ENCODE results near the gene ZSCAN31. TPM values are rescaled to one million over a fixed set of nuclear protein-coding genes. Genes with fewer than 3 reads are reported as not detected.

The ZSCAN31 gene
- total and polyA plus RNA-seq, 9 of the 15 experiments (the other 6 are each of a cell fraction or from before 2014, with no cell fraction given), result 3.9 to 12.1 (median 7.0) TPM

DNA sequence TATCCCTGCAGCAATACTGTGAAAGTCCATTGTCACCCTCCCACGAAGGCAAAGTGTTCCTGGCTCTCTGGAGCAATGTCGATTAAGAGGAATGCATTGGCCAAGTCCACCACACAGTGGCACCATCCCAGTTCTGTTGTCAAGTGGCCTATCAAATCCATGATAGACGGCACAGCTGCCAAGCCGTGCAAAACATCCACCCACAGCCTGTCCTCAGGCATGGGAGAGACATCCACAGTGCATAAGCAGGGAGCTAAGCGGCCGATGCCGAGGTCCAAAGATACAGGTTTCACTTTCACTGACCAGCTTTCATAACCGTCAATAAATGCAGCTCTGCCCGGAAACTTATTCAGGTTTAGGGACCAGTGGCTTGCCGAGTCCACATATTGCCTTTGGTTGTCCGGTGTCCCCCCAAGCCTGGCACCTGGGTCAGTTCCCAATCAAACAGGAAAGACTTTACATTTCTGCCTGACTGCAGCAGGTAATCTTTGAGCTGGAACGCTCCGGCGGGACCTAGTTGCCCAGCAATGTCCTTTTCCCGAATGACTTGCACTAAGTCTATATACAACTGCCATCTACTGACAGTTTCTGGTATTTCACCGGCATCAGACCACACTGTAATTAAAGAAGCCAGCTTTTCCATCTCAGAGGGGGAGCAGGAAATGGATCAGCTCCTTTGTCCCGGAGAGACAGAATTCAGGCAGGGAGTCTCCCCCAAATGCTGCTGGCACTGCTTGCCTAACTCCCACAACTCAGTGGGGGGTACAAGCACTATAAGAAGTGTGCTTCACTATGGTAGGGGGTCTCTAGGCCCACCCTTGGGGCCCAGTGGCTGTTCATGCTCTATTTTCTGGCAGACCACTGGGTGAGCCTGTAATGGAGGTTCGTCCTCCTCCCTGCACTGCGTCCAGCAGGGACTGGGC, 20.1 kb upstream of the ZSCAN31 start (continued):
- TF ChIP-seq BRCA1 (IDR thresholded peaks at IDR 0.05), result no peak
- no peak for TF ChIP-seq BRCA1 (CRISPR knock-in tag; IDR thresholded peaks at IDR 0.05)
- peak; percentile 54 for TF ChIP-seq CXXC5 (CRISPR knock-in tag; IDR thresholded peaks at IDR 0.05)
- TF ChIP-seq KLF1 (tag; IDR thresholded peaks at IDR 0.05), result no peak
- TF ChIP-seq, protein P1, sequence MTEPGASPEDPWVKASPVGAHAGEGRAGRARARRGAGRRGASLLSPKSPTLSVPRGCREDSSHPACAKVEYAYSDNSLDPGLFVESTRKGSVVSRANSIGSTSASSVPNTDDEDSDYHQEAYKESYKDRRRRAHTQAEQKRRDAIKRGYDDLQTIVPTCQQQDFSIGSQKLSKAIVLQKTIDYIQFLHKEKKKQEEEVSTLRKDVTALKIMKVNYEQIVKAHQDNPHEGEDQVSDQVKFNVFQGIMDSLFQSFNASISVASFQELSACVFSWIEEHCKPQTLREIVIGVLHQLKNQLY (CRISPR knock-in tag; conservative IDR thresholded peaks at IDR 0.05), result no peak
- no peak for TF ChIP-seq NR2F6 (CRISPR knock-in tag; IDR thresholded peaks at IDR 0.05)
- TF ChIP-seq CCNT2 (IDR thresholded peaks at IDR 0.05; ENCODE audit: borderline replicate concordance, extremely low read depth, insufficient read length, low read depth, low read length), result no peak
- no peak for TF ChIP-seq RBM39 (optimal IDR thresholded peaks at IDR 0.05; ENCODE audit: low read depth, low read length)
- TF ChIP-seq, protein P2, sequence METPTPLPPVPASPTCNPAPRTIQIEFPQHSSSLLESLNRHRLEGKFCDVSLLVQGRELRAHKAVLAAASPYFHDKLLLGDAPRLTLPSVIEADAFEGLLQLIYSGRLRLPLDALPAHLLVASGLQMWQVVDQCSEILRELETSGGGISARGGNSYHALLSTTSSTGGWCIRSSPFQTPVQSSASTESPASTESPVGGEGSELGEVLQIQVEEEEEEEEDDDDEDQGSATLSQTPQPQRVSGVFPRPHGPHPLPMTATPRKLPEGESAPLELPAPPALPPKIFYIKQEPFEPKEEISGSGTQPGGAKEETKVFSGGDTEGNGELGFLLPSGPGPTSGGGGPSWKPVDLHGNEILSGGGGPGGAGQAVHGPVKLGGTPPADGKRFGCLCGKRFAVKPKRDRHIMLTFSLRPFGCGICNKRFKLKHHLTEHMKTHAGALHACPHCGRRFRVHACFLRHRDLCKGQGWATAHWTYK (CRISPR knock-in tag; IDR thresholded peaks at IDR 0.05), result no peak
- TF ChIP-seq ZNF507 (tag; conservative IDR thresholded peaks at IDR 0.05), result no peak
- TF ChIP-seq C11orf30 (IDR thresholded peaks at IDR 0.05; ENCODE audit: low read depth), result peak; percentile 63
- TF ChIP-seq ZNF197 (CRISPR knock-in tag; IDR thresholded peaks at IDR 0.05; ENCODE audit: low read depth), result no peak
- peak; percentile 56 for TF ChIP-seq MEIS2 (IDR thresholded peaks at IDR 0.05; ENCODE audit: partially characterized antibody)
- no peak for TF ChIP-seq SMAD2 (IDR thresholded peaks at IDR 0.05; ENCODE audit: low read depth, low read length)
- TF ChIP-seq HMG20B (CRISPR knock-in tag; IDR thresholded peaks at IDR 0.05), result no peak
- no peak for TF ChIP-seq ELF2 (CRISPR knock-in tag; IDR thresholded peaks at IDR 0.05)
- TF ChIP-seq MTA2 (IDR thresholded peaks at IDR 0.05; ENCODE audit: low read depth), result no peak; the same call in 1 of the 2 replicates
- no peak for TF ChIP-seq ZNF121 (CRISPR knock-in tag; conservative IDR thresholded peaks at IDR 0.05)
- TF ChIP-seq, protein P3, sequence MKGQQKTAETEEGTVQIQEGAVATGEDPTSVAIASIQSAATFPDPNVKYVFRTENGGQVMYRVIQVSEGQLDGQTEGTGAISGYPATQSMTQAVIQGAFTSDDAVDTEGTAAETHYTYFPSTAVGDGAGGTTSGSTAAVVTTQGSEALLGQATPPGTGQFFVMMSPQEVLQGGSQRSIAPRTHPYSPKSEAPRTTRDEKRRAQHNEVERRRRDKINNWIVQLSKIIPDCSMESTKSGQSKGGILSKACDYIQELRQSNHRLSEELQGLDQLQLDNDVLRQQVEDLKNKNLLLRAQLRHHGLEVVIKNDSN (CRISPR knock-in tag; IDR thresholded peaks at IDR 0.05), result no peak
- no peak for TF ChIP-seq NFIX (CRISPR knock-in tag; IDR thresholded peaks at IDR 0.05; ENCODE audit: low read depth)
- TF ChIP-seq, protein P4, sequence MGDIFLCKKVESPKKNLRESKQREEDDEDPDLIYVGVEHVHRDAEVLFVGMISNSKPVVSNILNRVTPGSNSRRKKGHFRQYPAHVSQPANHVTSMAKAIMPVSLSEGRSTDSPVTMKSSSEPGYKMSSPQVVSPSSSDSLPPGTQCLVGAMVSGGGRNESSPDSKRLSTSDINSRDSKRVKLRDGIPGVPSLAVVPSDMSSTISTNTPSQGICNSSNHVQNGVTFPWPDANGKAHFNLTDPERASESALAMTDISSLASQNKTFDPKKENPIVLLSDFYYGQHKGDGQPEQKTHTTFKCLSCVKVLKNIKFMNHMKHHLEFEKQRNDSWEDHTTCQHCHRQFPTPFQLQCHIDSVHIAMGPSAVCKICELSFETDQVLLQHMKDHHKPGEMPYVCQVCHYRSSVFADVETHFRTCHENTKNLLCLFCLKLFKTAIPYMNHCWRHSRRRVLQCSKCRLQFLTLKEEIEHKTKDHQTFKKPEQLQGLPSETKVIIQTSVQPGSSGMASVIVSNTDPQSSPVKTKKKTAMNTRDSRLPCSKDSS (IDR thresholded peaks at IDR 0.05; ENCODE audit: low read depth, partially characterized antibody), result no peak
- no peak for TF ChIP-seq ESRRB (CRISPR knock-in tag; IDR thresholded peaks at IDR 0.05; ENCODE audit: borderline replicate concordance)
- TF ChIP-seq HNRNPK (IDR thresholded peaks at IDR 0.05; ENCODE audit: low read depth, low read length, poor library complexity, severe bottlenecking), result no peak
- TF ChIP-seq, protein P5, sequence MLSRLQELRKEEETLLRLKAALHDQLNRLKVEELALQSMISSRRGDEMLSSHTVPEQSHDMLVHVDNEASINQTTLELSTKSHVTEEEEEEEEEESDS (CRISPR knock-in tag; IDR thresholded peaks at IDR 0.05), result no peak
- no peak for TF ChIP-seq RBM15 (IDR thresholded peaks at IDR 0.05; ENCODE audit: insufficient read depth, low read length)

Measured in K562 (cell line).